Hepatocyte (in vitro differentiated cells): ENCODE data around the gene USP32.

Source experiments
- CTCF ChIP-seq: fragments of 200-600 bp; sonication (generic); IDR thresholded peaks from 2 replicates; pipeline ENCODE4 v1.5.1; 2016; ENCODE audit warnings: antibody characterized with exemption, mild to moderate bottlenecking; ENCODE audit not compliant: poor library complexity
- EZH2 ChIP-seq: fragments of 200-600 bp; sonication (generic); IDR thresholded peaks from 2 replicates; pipeline ENCODE4 v1.6.1; 2016; ENCODE audit warnings: antibody characterized with exemption, mild to moderate bottlenecking, borderline replicate concordance

GRCh38 chr17:60296177-60296576, 95.8 kb downstream of the USP32 start:
- TF ChIP-seq EZH2 (no peak), CTCF (no peak)
